Measurements from ENCODE around the gene ZNF740. TPM values are rescaled to one million over a fixed set of nuclear protein-coding genes. Genes with fewer than 3 reads are reported as not detected.
A peak's percentile ranks its signal among the peaks of the same experiment; 100 is the strongest.

Gene ZNF740
- total and polyA plus RNA-seq, 10 of the 15 experiments (the other 5 are each of a cell fraction or from before 2014, with no cell fraction given), result 1.4 to 33.6 (median 11.3) TPM

DNA sequence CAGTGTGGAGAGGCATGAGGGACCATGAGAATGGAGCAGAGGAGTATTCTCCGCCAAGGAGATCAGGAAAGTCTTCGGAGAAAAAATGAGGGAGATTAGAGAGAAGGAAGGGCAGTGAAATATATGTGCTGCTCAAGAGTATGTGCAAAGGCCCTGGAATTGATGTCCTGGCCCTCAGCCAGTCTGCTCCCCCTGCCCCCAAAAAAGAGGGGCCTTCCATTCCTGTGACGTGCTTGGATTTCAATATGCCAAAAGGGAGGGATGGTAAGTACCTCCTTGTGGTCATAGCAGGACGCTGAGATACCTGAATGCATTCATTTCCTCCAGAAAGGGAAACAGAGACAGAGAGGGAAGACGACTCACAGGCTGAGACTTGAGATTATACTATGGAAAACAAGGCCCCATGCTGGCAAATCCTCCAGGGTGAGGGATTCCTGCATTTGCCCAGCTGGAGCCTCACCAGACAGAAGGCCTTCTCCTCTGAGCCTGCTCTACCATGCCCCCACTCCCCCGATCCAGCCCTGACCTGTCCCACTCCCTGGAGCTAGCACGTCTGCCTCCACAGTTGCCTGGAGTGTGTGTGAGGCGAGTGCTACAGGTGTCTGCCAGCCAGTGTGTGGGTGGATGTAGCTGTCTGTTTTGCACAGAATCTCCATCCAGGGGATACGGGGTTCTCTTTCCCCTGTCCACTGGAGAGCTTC, 55.4 kb downstream of the ZNF740 start:
- Histone ChIP-seq H3K36me3 (ENCODE audit: control insufficient read depth in 2 of 2, insufficient read depth in 2 of 2, low read length in 1 of 2) (no peaks in the 10 kb centered on the region), H3K4me3 (no peak overlapping the region), H4K20me1 (ENCODE audit: control insufficient read depth, insufficient read depth) (no peaks in the 10 kb centered on the region), H3K9me3 (replicated peaks; ENCODE audit: control insufficient read depth, insufficient read depth, low read length) (no peaks in the 10 kb centered on the region), H2AFZ (ENCODE audit: control insufficient read depth, low read depth, low read length) (no peak overlapping the region; the same call in 1 of the 2 replicates), H3K79me2 (ENCODE audit: control insufficient read depth, insufficient read depth, low read length) (no peaks in the 10 kb centered on the region), H3K4me2 (ENCODE audit: control insufficient read depth, insufficient read depth) (no peak overlapping the region), H3K4me1 (ENCODE audit: control insufficient read depth, insufficient read depth, low read length) (peaks cover 22% of the 10 kb centered on the region), H3K27ac (ENCODE audit: control insufficient read depth, insufficient read depth) (no peak overlapping the region), H3K27me3 (replicated peaks in 1 of 2; ENCODE audit: control insufficient read depth in 2 of 2, insufficient read depth in 2 of 2, low read length in 1 of 2) (peaks cover 0 to 8% of the 10 kb centered on the region in 2 experiments; a peak in 2 of 4 replicates), H3K9ac (ENCODE audit: control insufficient read depth, insufficient read depth, low read length) (no peak overlapping the region)
- in situ Hi-C loops (cut with MboI), result no loop called here
- RAD21 ChIA-PET (ENCODE audit: unreplicated experiment), result interaction anchor here (0.8 to 1.5 kb wide), 4 partner anchors 8 to 76 kb away, joined by 3 to 5 read pairs (median 4); no protein-coding TSS in a partner anchor
- peak; percentile 26 for ATAC-seq
- SMC1A ChIA-PET (ENCODE audit: uncharacterized antibody, unreplicated experiment), result interaction anchor here (1.0 to 3.2 kb wide), 6 partner anchors 16 to 76 kb away, joined by 3 to 8 read pairs (median 4); no protein-coding TSS in a partner anchor
- TF ChIP-seq BACH1 (IDR thresholded peaks at IDR 0.05; ENCODE audit: borderline replicate concordance) (no peak), CHD1 (IDR thresholded peaks at IDR 0.05; ENCODE audit: low read depth, low read length) (no peak), NFYB (IDR thresholded peaks at IDR 0.05; ENCODE audit: insufficient read depth, low read depth, low read length) (no peak), FOXM1 (IDR thresholded peaks at IDR 0.05; ENCODE audit: low read depth, low read length) (no peak), PKNOX1 (IDR thresholded peaks at IDR 0.05) (no peak), RELB (IDR thresholded peaks at IDR 0.05; ENCODE audit: low read depth) (no peak), BCL11A (IDR thresholded peaks at IDR 0.05; ENCODE audit: low read depth, low read length) (no peak), ZNF622 (IDR thresholded peaks at IDR 0.05) (no peak), TCF7 (IDR thresholded peaks at IDR 0.05; ENCODE audit: borderline replicate concordance) (no peak)
- TF ChIP-seq, protein P1, sequence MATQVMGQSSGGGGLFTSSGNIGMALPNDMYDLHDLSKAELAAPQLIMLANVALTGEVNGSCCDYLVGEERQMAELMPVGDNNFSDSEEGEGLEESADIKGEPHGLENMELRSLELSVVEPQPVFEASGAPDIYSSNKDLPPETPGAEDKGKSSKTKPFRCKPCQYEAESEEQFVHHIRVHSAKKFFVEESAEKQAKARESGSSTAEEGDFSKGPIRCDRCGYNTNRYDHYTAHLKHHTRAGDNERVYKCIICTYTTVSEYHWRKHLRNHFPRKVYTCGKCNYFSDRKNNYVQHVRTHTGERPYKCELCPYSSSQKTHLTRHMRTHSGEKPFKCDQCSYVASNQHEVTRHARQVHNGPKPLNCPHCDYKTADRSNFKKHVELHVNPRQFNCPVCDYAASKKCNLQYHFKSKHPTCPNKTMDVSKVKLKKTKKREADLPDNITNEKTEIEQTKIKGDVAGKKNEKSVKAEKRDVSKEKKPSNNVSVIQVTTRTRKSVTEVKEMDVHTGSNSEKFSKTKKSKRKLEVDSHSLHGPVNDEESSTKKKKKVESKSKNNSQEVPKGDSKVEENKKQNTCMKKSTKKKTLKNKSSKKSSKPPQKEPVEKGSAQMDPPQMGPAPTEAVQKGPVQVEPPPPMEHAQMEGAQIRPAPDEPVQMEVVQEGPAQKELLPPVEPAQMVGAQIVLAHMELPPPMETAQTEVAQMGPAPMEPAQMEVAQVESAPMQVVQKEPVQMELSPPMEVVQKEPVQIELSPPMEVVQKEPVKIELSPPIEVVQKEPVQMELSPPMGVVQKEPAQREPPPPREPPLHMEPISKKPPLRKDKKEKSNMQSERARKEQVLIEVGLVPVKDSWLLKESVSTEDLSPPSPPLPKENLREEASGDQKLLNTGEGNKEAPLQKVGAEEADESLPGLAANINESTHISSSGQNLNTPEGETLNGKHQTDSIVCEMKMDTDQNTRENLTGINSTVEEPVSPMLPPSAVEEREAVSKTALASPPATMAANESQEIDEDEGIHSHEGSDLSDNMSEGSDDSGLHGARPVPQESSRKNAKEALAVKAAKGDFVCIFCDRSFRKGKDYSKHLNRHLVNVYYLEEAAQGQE (IDR thresholded peaks at IDR 0.05; ENCODE audit: low read depth, low read length), result no peak
- TF ChIP-seq, protein P2, sequence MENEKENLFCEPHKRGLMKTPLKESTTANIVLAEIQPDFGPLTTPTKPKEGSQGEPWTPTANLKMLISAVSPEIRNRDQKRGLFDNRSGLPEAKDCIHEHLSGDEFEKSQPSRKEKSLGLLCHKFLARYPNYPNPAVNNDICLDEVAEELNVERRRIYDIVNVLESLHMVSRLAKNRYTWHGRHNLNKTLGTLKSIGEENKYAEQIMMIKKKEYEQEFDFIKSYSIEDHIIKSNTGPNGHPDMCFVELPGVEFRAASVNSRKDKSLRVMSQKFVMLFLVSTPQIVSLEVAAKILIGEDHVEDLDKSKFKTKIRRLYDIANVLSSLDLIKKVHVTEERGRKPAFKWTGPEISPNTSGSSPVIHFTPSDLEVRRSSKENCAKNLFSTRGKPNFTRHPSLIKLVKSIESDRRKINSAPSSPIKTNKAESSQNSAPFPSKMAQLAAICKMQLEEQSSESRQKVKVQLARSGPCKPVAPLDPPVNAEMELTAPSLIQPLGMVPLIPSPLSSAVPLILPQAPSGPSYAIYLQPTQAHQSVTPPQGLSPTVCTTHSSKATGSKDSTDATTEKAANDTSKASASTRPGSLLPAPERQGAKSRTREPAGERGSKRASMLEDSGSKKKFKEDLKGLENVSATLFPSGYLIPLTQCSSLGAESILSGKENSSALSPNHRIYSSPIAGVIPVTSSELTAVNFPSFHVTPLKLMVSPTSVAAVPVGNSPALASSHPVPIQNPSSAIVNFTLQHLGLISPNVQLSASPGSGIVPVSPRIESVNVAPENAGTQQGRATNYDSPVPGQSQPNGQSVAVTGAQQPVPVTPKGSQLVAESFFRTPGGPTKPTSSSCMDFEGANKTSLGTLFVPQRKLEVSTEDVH (IDR thresholded peaks at IDR 0.05; ENCODE audit: low read depth, partially characterized antibody), result no peak
- no peak for FAIRE-seq
- CTCF ChIA-PET, result interaction anchor here (0.5 to 1.7 kb wide), 8 partner anchors 17 to 508 kb away, joined by 3 to 5 read pairs (median 3); no protein-coding TSS in a partner anchor
- intact Hi-C loops (cut with micrococcal nuclease; ENCODE audit: unreplicated experiment), result no loop called here
- no TSS peak for BruUV-seq (replicated peaks)
- WGBS (ENCODE audit: insufficient coverage, insufficient replicate concordance, low lambda C conversion rate, missing lambda C conversion rate), result 30% methylated on average over 9 of the region's 9 CpGs
- no peak for DNase-seq (ENCODE audit: low read depth, low spot score)
- POLR2A ChIA-PET, result interaction anchor here (0.7 to 1.6 kb wide), 4 partner anchors 16 to 86 kb away, joined by 3 to 5 read pairs (median 3); partner anchors contain the start of genes AAAS and ESPL1

Measured in GM12878 (cell line).